GM18498 (cell line): ENCODE measurements around the gene IMMP2L.

Source experiments
- ATAC-seq: cut with Tn5 transposase; IDR thresholded peaks from one replicate; pipeline ENCODE4 v1.9.1; 2021; ENCODE audit warnings: mild to moderate bottlenecking, moderate library complexity; ENCODE audit not compliant: unreplicated experiment

IMMP2L gene

GRCh38 chr7:110786328-110786965 lies 775.8 kb downstream of the IMMP2L start:
- ATAC-seq: no peak

DNA sequence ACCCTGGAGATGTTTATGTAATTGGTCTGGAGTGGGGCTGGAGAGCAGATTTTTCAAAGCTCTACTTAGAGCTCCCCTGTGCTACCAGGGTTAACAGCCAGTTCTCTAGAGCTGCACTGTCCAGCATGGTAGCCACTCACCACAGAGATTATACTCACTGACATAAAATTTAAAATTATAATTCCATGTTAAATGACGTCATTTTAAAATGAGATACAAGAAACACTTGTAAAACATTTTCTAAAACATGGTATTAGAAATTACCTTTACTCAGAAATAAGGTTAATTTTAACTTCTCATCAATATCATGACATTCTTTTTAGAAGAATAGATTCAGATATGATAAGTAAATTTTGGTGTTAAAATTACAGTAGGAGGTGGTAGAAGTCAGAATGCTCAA lies 777.5 kb downstream of the IMMP2L start:
- no peak for ATAC-seq

- ATAC-seq: no peak
Measured at GRCh38 chr7:110780712-110781111, 781.6 kb downstream of the IMMP2L start.

GRCh38 chr7:110779339-110779738 lies 783.0 kb downstream of the IMMP2L start:
- no peak for ATAC-seq

DNA sequence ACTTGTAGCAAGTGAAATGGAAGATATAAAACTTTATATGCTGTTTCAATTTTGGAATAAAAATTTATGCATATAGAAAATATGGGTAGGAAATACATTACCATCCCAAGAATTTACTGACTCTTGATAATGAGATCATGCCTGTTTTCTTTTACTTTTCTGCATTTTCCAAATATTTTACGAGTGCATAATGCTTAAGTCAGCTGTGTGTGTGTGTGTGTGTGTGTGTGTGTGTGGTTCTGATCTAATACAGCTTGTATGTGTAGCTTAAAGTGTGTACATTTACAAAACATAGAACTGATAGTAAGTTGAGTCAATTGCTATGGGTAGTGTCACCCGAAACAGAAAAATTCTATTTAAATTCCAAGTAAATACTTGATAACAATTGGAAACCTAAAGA lies 787.2 kb downstream of the IMMP2L start:
- ATAC-seq: no peak

GRCh38 chr7:110774071-110774470 lies 788.2 kb downstream of the IMMP2L start:
- ATAC-seq: no peak

DNA sequence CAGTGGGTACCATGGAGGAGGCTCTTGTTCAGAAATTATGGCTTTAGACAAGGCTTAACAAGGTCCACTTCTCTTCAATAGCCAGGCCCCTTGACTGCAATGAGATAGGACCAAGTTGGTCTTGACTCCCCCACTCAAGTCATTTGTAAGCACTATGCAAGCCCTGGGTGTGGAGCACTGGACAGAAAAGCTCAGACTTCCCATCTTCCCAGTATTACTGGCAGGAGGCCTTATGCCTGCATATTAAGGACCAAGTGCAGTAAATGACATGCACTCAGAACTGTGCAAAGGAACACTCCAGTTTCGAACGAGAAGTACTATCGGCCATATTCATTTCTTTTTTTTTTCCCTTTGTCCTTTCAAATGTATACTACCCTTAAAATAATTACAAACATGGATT lies 789.7 kb downstream of the IMMP2L start:
- ATAC-seq: no peak

- ATAC-seq: no peak
Measured at GRCh38 chr7:110771717-110772116, 790.6 kb downstream of the IMMP2L start.

- ATAC-seq: no peak
Measured at GRCh38 chr7:110767550-110768110, 794.7 kb downstream of the IMMP2L start.

DNA sequence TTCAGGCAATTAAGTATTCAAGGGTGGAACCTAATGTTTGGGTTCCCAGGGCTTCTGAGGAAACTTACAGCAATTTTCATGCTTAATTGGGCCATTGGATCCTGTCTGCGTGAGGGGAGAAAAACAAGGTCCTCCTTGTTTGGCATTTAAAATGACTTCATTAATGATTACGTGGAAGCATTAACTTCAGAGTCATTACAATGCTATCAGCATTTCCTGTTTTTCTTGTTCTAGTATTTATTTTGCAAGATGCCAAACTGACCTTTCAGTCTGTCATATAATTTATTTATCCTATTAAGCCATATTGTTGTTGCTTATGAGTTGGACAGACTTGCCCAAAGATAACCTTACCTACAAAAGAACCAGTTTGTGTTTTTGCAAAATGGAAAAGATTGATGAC lies 795.4 kb downstream of the IMMP2L start:
- no peak for ATAC-seq

- no peak for ATAC-seq
Measured at GRCh38 chr7:110764852-110765251, 797.4 kb downstream of the IMMP2L start.

DNA sequence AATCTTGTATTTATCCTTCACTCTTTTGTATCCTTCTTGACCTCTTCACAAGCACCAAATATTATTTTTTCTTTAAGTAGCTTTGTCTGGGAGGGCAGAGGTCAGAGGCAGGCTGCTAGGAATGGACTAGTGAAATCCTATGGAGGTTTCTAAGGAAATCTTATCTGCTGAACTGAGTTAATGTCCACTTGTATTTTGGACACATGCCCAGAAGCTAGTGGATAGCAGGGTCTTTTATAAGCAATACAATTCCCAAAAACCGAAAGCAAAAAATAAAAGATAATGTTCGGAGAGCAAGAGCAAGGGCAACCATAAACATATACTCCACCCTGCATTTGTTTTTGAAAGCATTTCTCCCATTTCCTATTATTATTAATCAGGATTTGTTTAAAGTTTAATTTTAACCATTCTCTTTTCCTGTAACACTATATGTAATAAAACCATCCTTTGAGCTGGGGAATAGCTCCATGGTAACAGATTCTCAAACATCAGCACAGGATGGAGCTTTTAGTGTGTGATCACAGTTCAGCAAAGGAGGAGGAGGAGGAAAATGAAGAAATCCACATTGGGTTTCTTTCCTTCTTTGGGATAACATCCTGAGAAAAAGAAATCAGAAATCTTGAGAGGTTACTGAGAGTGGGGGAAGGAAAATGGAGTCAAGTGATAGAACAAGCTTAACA lies 799.6 kb downstream of the IMMP2L start:
- ATAC-seq: no peak

DNA sequence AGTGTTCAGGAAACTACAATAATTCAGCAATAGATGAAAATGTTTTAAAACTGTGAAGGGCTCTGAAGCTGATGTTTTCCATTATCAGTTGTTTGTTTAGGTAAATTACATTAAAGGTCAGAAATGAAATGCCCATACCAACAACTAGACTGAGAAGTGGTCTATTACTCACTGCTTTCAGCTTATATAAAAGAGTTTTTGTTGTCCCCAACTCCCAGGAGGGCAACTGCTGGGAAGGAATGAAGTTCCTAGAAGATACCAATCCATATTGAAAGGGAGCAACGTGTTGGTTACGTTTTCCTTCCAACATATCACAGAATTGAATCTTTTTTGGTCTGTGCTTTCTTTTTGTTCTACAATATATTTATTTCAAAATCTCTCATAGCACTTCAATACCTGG lies 802.0 kb downstream of the IMMP2L start:
- no peak for ATAC-seq

- no peak for ATAC-seq
Measured at GRCh38 chr7:110759069-110759468, 803.2 kb downstream of the IMMP2L start.

DNA sequence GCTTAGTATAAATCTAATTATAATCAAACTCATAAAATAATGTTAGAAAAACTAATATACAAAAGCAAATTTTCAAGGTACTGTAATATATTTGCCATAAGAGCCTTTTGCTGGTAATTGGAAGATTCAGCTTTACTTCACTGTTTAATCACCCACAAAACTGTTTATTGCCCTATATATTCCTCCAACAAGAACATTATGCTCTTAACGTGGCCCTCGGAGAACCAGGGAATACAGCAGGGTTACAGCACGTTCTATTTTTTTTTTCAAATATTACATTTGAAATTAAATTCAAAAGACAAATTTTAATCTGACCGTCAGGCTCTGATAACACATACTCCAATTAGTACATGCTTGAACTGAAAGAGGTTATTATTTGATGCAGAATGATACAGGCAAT lies 807.6 kb downstream of the IMMP2L start:
- ATAC-seq: no peak

DNA sequence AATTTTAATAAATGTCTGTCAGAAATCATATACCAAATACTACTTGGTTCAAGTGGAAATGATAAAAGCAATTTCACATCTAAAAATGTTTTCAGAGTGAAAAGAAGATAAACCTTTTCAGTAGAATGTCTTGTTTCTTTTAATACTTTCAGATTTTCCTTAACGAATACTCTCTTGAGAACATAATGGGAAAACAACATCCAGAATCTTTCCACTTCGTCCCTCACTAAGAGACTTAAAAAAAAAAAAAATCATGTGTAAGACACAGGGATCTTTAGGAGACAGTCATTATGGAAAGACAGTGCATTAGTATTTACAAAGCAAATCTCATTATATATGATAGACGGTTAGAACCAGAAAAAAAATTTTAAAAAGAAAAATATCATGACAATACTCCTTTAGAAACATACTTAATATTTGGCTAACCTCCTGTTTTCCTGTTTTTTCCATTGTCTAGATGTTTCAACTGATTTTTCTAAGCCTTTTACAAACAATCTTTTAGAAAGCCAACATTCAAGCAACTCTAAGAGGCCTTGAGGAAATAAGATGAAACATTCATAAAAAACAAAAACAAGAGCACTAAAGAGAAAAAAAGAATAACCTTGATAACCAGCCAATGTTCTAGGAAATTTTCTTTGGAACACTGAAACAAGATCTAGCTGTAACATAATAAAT lies 811.2 kb downstream of the IMMP2L start:
- no peak for ATAC-seq

DNA sequence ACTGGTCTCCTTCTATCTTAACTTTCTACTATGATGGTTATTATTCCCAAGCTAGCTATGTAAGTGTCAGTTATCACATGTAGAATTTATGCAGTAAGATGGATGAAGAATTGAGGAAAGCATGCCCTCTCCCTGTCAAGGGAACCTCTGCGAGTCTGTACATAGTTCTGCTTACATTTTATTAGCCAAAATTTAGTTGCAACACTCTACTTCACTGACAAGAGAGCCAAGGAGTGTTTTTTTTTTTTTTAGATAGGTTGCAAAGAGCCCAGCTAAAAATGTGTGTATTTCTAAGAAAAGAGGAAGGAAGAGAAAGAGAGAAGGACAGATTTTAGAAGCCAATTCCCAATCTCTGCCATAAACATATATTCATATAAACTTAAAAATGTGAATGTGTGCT lies 829.1 kb downstream of the IMMP2L start:
- ATAC-seq: no peak

DNA sequence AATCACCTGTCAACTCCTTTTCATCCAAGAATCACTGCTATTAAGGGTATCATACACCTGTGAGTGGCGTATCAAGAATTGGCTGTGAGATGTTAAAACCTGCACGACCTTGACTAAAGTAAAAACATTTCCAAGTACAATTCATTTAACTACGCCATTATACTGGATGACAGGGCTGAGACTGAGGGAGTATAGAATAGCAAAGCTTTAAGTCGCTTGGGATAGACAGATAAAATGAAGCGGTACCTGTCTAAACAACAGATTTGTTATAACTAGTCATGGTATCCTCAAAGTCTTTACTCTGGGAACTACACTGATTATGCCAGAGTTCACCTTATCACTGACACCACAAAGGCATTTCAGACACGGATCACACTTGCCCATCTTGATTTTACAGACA lies 837.5 kb downstream of the IMMP2L start:
- no peak for ATAC-seq

- ATAC-seq: no peak
Measured at GRCh38 chr7:110721395-110721794, 840.9 kb downstream of the IMMP2L start.

DNA sequence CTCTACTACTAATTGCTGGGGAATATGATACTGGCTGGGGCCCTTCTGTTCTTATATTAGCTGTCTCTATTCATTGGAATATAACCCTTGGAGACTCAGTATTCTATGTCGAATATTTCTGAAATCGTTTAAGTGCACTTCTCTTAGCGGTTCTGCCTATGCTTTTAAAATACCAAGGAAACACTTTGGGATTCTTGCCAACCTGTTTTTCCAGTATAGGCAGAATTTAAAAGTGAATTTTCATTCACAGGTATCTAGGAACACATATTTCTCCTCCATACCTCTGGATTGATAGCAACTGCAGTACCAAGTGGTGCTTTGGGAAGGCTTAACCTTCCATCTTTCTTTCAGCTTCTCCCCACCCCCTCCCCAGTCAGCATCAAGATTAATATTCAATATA lies 841.7 kb downstream of the IMMP2L start:
- ATAC-seq: no peak

- no peak for ATAC-seq
Measured at GRCh38 chr7:110719741-110720140, 842.6 kb downstream of the IMMP2L start.
